HepG2 (cell line): ENCODE measurements around the gene SYCE1L. TPM values are rescaled to one million over a fixed set of nuclear protein-coding genes. Genes with fewer than 3 reads are reported as not detected.
A peak's percentile ranks its signal among the peaks of the same experiment; 100 is the strongest.

Experiments used
- GATA4 ChIP-seq: sonication (generic); IDR thresholded peaks from 2 replicates; pipeline ENCODE4 v1.6.1; 2016; ENCODE audit warnings: antibody characterized with exemption, low read depth, borderline replicate concordance
- HMGXB4 ChIP-seq, 2 experiments: sonication (generic) in 1 of 2; formaldehyde crosslinking in 1 of 2; IDR thresholded peaks; 2 replicates each; pipeline versions ENCODE4 v1.4.0 to v1.6.1; 2018 to 2020; ENCODE audit warnings: missing genetic modification reagents in 2 of 2, borderline replicate concordance in 1 of 2, low read depth in 1 of 2, mild to moderate bottlenecking in 1 of 2, missing biosample characterization in 1 of 2
- JUN ChIP-seq: sonication (generic); formaldehyde crosslinking; IDR thresholded peaks from 2 replicates; pipeline ENCODE4 v1.4.0; 2020; ENCODE audit warnings: mild to moderate bottlenecking, missing genetic modification reagents
- KLF6 ChIP-seq: IDR thresholded peaks from 2 replicates; pipeline ENCODE4 v1.8.0; 2016; ENCODE audit warnings: missing biosample characterization, missing genetic modification reagents
- MLX ChIP-seq: IDR thresholded peaks from 2 replicates; pipeline ENCODE4 v1.6.1; 2016
- RERE ChIP-seq: IDR thresholded peaks from 2 replicates; pipeline ENCODE4 v1.6.1; 2016; ENCODE audit warnings: low read depth, missing genetic modification reagents, missing compliant biosample characterization
- RFX5 ChIP-seq: IDR thresholded peaks from 2 replicates; pipeline ENCODE4 v1.6.1; 2011; ENCODE audit warnings: low read depth, low read length, improper control_type of control experiment
- SRSF4 ChIP-seq: fragments of 200-400 bp; formaldehyde crosslinking; IDR thresholded peaks from one replicate; pipeline ENCODE4 v1.6.1; 2018; ENCODE audit warnings: mild to moderate bottlenecking, low read depth, low read length, moderate library complexity; ENCODE audit not compliant: poor library complexity, severe bottlenecking
- TFE3 ChIP-seq: IDR thresholded peaks from 2 replicates; pipeline ENCODE4 v1.6.1; 2016
- ZNF362 ChIP-seq: sonication (generic); formaldehyde crosslinking; IDR thresholded peaks from 2 replicates; pipeline ENCODE4 v1.4.0; 2020; ENCODE audit warnings: missing genetic modification reagents, mild to moderate bottlenecking, borderline replicate concordance
- ZNF550 ChIP-seq: sonication (generic); formaldehyde crosslinking; IDR thresholded peaks from 2 replicates; pipeline ENCODE4 v1.4.0; 2020; ENCODE audit warnings: mild to moderate bottlenecking, missing genetic modification reagents, borderline replicate concordance
- ZNF709 ChIP-seq: sonication (generic); formaldehyde crosslinking; IDR thresholded peaks from 2 replicates; pipeline ENCODE4 v1.5.0; 2020; ENCODE audit warnings: mild to moderate bottlenecking, missing genetic modification reagents
- ZNF800 ChIP-seq: sonication (generic); formaldehyde crosslinking; IDR thresholded peaks from 2 replicates; pipeline ENCODE4 v1.4.0; 2020; ENCODE audit warnings: missing genetic modification reagents
- ZNF891 ChIP-seq: sonication (generic); formaldehyde crosslinking; IDR thresholded peaks from 2 replicates; pipeline ENCODE4 v1.5.0; 2020; ENCODE audit warnings: mild to moderate bottlenecking, missing genetic modification reagents
- ZSCAN29 ChIP-seq: sonication (generic); formaldehyde crosslinking; conservative IDR thresholded peaks from 2 replicates; pipeline ENCODE4 v1.4.0; 2020; ENCODE audit warnings: mild to moderate bottlenecking, missing genetic modification reagents
- polyA plus RNA-seq, 8 experiments: library from polyadenylated mRNA; depleted of rRNA in 3 of 8; stranded (reverse) in 7 of 8; unstranded in 1 of 8; fragments of >200 nt; fragmentation: Illumina TruSeq in 4 of 8; extraction: Trizol in 4 of 8; gene quantifications; 2 replicates each; pipeline versions ENCODE4 v1.2.1 to v1.2.3, GENCODE V29; 2011 to 2016; ENCODE audit warnings: low read depth in 4 of 8, missing spikeins in 1 of 8, mixed read lengths in 1 of 8; ENCODE audit not compliant: insufficient read depth in 1 of 8
- total RNA-seq, 5 experiments: library from RNA; depleted of rRNA; stranded (reverse); fragments of >200 nt; fragmentation: Illumina TruSeq; extraction: Trizol; gene quantifications; 2 replicates each; pipeline ENCODE4 v1.2.3, GENCODE V29; 2016; ENCODE audit warnings: low read depth in 1 of 5

Gene SYCE1L
- total and polyA plus RNA-seq, 2 of the 13 experiments (the other 11 are each of a cell fraction or from before 2014, with no cell fraction given) = 0.22 TPM; not detected in 1

GRCh38 chr16:77236063-77236511 is 36.9 kb downstream of the SYCE1L start (continued):
- no peak for TF ChIP-seq MLX (CRISPR knock-in tag)
- 0 out of 2 replicates have a peak, but pooled peaks have one; percentile 44 for TF ChIP-seq ZNF800
- no peak for TF ChIP-seq ZNF550 (CRISPR knock-in tag)
- no peak for TF ChIP-seq ZNF709 (CRISPR knock-in tag)
- no peak for TF ChIP-seq GATA4
- TF ChIP-seq HMGXB4 (CRISPR knock-in tag; IDR thresholded peaks at IDR 0.05; ENCODE audit: borderline replicate concordance in 1 of 2, low read depth in 1 of 2) = peak; percentile 85 to 89; a peak in 3 of 4 replicates
- 0 out of 2 replicates have a peak, but pooled peaks have one; percentile 36 for TF ChIP-seq TFE3 (CRISPR knock-in tag)
- TF ChIP-seq SRSF4 = no peak
- TF ChIP-seq KLF6 (CRISPR knock-in tag) = peak; percentile 78; the same call in 1 of the 2 replicates
- no peak for TF ChIP-seq RERE (CRISPR knock-in tag)
- TF ChIP-seq ZNF891 (CRISPR knock-in tag) = peak; percentile 56; the same call in 1 of the 2 replicates
- no peak for TF ChIP-seq ZSCAN29 (CRISPR knock-in tag)
- no peak for TF ChIP-seq ZNF362 (CRISPR knock-in tag)
- TF ChIP-seq JUN (CRISPR knock-in tag) = no peak
- TF ChIP-seq RFX5 = peak; percentile 54; the same call in 1 of the 2 replicates
